ENCODE results near the gene TSPAN31.

DNA sequence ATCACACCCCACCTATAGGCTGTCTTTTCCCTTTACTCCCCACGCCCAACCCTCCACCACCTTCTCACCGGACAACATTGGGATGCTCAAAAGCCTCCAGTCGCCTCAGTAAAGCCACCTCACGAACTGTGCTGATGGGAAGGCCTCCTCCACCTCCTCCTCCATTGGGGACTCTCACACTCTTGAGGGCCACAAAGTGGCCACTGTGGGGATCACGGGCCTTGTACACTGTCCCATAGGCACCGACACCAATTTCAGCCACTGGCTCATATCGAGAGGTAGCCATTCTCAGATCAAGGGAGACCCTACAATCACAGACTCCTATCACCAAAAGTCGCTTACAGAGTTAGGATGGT is 6.6 kb downstream of the TSPAN31 start:
- TF ChIP-seq POLR2A (IDR thresholded peaks at IDR 0.05; ENCODE audit: low read length) (no peak), GATA1 (IDR thresholded peaks at IDR 0.05; ENCODE audit: low read depth, low read length) (no peak)
